ENCODE data around the gene TOR1AIP1.

- TF ChIP-seq CTCF (conservative IDR thresholded peaks at IDR 0.05 in 1 of 2, IDR thresholded peaks at IDR 0.05 in 1 of 2; ENCODE audit: low read depth in 1 of 2, low read length in 2 of 2), result no peak
- no peak for TF ChIP-seq EZH2 (IDR thresholded peaks at IDR 0.05; ENCODE audit: low read length, missing control alignments)
Measured at GRCh38 chr1:179950651-179951050, 68.6 kb downstream of the TOR1AIP1 start.

All from fibroblast of lung (primary cell).